T-helper 2 cell treated with Interferon-gamma antibody and Interleukin-4, amounts not matched to agents 5 μg/mL and 100 μg/mL, for 36 hours (primary cell): ENCODE data around the gene ADCK2.
"Not testable (repeated sequence)": the region's sequence is repeated elsewhere in the genome, so short reads cannot be mapped to it uniquely, and the experiment has no call there.

Experiments used
- DNase-seq: peaks from one replicate; pipeline ENCODE4 v3.0.0; 2021; ENCODE audit warnings: low spot score
- H3K27ac Mint-ChIP-seq: one replicate; pipeline ENCODE4 v1.8.0; 2021; ENCODE audit warnings: mild to moderate bottlenecking, mixed read lengths
- H3K27me3 Mint-ChIP-seq: one replicate; pipeline ENCODE4 v1.8.0; 2021; ENCODE audit warnings: low read depth, mixed read lengths
- H3K36me3 Mint-ChIP-seq: one replicate; pipeline ENCODE4 v1.8.0; 2021; ENCODE audit warnings: low read depth, mixed read lengths
- H3K4me1 Mint-ChIP-seq: one replicate; pipeline ENCODE4 v1.8.0; 2021; ENCODE audit warnings: low read depth, mixed read lengths
- H3K4me3 Mint-ChIP-seq: one replicate; pipeline ENCODE4 v1.8.0; 2022; ENCODE audit warnings: mild to moderate bottlenecking, moderate library complexity, mixed read lengths
- H3K9me3 Mint-ChIP-seq: one replicate; pipeline ENCODE4 v1.8.0; 2021; ENCODE audit warnings: mixed read lengths

Gene ADCK2, protein sequence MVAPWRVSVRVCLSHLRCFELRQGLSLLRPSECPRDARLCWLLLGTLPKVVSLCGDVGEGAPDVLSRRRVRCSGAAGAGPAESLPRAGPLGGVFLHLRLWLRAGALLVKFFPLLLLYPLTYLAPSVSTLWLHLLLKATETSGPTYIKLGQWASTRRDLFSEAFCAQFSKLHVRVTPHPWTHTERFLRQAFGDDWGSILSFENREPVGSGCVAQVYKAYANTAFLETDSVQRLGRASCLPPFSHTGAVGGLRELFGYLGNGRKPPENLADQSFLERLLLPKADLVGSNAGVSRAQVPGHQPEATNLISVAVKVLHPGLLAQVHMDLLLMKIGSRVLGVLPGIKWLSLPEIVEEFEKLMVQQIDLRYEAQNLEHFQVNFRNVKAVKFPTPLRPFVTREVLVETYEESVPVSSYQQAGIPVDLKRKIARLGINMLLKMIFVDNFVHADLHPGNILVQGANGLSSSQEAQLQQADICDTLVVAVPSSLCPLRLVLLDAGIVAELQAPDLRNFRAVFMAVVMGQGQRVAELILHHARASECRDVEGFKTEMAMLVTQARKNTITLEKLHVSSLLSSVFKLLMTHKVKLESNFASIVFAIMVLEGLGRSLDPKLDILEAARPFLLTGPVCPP

GRCh38 chr7:140672382-140673062 lies at the start of gene ADCK2:
ADCK2 (plus strand) TSS chr7:140672945; CDS start chr7:140673331, 386 bp downstream.
- Mint-ChIP-seq H3K9me3 (no peaks in the 10 kb centered on the region), H3K36me3 (peaks cover 12% of the 10 kb centered on the region), H3K4me1 (peaks cover 29% of the 10 kb centered on the region), H3K27ac (peak within 1 kb of the TSS; percentile 91), H3K4me3 (peak within 1 kb of the TSS; percentile 88), H3K27me3 (peaks cover 5% of the 10 kb centered on the region)
- DNase-seq = peak; percentile 55

GRCh38 chr7:140623980-140624379 lies 48.8 kb upstream of the ADCK2 start:
- Mint-ChIP-seq H3K9me3 (no peaks in the 10 kb centered on the region), H3K27ac (no peak overlapping the region), H3K4me3 (no peak overlapping the region), H3K27me3 (peaks cover 13% of the 10 kb centered on the region), H3K4me1 (no peaks in the 10 kb centered on the region), H3K36me3 (no peaks in the 10 kb centered on the region)
- no peak for DNase-seq

DNA sequence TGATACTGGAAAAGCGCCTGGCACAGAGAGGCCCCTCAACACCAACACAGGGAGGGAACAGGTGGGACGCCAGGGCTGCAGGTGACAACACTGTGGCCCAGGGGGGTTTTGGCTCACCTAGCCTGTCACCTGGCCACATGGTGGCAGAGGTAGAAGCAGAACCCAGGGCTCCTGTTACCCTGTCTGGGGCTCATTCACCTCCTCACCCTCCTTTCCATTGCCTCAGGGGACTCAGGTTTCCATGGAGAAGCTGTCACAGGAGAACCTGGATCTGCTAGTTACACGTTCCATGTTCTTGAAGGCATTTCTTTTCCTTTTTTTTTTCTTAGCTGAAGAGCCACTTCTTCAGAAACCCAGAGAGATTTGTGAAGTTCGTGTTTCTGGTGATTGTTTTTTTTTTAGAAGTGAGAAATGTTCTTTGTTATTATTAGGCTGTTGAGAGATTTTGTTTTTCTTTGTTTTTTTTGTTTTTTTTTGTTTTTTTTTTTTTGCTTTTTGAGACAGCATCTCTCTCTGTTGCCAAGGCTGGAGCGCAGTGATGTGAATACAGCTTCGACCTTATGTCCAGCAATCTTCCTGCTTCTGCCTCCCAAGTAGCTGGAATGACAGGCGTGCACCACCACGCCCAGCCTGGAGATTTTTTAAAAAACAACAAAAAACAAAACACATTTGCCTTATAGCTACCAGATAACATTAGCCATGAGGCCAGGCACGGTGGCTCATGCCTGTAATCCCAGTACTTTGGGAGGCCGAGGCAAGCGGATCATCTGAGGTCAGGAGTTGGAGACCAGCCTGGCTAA lies 48.2 kb upstream of the ADCK2 start:
- DNase-seq = no peak
- Mint-ChIP-seq H3K27ac (no peak overlapping the region), H3K4me1 (no peaks in the 10 kb centered on the region), H3K36me3 (no peaks in the 10 kb centered on the region), H3K27me3 (peaks cover 17% of the 10 kb centered on the region), H3K4me3 (no peak overlapping the region), H3K9me3 (no peaks in the 10 kb centered on the region)

DNA sequence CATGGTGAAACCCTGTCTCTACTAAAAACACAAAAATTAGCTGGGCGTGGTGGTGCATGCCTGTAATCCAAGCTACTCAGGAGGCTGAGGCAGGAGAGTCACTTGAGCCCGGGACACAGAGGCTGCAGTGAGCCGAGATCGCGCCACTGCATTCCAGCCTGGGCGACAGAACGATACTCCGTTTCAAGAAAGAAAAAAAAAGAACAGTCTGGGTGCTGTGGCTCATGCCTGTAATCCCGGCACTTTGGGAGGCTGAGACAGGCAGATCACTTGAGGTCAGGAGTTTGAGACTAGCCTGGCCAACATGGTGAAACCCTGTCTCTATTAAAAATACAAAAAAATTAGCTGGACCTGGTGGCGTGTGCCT lies 47.6 kb upstream of the ADCK2 start:
- peaks cover 17% of the 10 kb centered on the region for H3K27me3 Mint-ChIP-seq
- not testable (repeated sequence) for DNase-seq, H3K27ac Mint-ChIP-seq

GRCh38 chr7:140625908-140626868 lies 46.6 kb upstream of the ADCK2 start:
- Mint-ChIP-seq H3K4me3 (no peak overlapping the region), H3K27me3 (peaks cover 23% of the 10 kb centered on the region), H3K9me3 (no peaks in the 10 kb centered on the region), H3K4me1 (no peaks in the 10 kb centered on the region), H3K27ac (no peak overlapping the region), H3K36me3 (no peaks in the 10 kb centered on the region)
- DNase-seq = no peak

More for the DNA sequence above, 47.6 kb upstream of the ADCK2 start:
- not testable (repeated sequence) for H3K36me3 Mint-ChIP-seq, H3K4me3 Mint-ChIP-seq, H3K9me3 Mint-ChIP-seq, H3K4me1 Mint-ChIP-seq

DNA sequence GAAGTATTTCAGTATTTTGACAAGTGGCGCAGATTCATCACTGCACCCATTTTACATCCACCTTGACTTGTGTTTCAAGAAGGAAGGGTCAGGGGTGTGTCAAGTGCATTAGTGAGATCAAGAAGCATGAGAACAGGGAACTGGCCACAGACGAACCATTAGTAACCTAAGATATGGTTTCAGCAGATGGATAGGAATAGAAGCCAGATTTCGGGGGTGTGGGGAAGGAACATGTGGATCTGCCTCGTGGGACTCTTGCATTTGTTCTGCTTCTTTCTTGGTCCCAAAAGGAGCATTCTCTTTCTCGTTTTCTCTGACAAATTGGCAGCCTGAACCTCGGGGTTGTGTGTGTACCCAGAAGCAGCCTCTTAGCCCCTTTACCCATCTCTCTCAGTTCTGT lies 41.7 kb upstream of the ADCK2 start:
- no peaks in the 10 kb centered on the region for H3K36me3 Mint-ChIP-seq
- H3K9me3 Mint-ChIP-seq = no peaks in the 10 kb centered on the region
- DNase-seq = no peak
- peaks cover 16% of the 10 kb centered on the region for H3K27me3 Mint-ChIP-seq
- H3K27ac Mint-ChIP-seq = no peak overlapping the region
- no peak overlapping the region for H3K4me3 Mint-ChIP-seq
- no peaks in the 10 kb centered on the region for H3K4me1 Mint-ChIP-seq

DNA sequence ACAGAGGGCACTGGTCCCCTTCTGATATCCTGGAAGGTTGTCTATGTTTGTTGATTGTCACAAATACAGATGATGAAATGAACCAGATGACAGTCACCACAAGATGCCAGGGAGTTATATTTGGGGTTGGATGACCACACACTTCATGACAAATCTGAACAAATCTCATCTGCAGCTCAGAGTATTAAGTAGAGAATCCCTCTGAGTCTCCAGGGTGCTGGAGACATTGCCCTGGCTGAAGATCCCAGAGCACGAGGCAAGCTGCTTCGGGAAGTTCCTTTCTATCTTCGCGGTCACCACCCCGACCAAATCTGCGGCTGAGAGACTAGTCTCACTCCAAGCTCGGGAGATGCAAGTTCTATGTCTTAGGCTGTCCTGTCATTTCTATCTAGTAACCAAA lies 41.1 kb upstream of the ADCK2 start:
- Mint-ChIP-seq H3K27me3 (peaks cover 22% of the 10 kb centered on the region), H3K4me3 (no peak overlapping the region), H3K36me3 (no peaks in the 10 kb centered on the region), H3K4me1 (no peaks in the 10 kb centered on the region), H3K27ac (no peak overlapping the region), H3K9me3 (no peaks in the 10 kb centered on the region)
- DNase-seq = no peak

GRCh38 chr7:140635345-140635744 lies 37.4 kb upstream of the ADCK2 start:
- peaks cover 51% of the 10 kb centered on the region for H3K27me3 Mint-ChIP-seq
- H3K4me3 Mint-ChIP-seq = no peak overlapping the region
- peaks cover 5% of the 10 kb centered on the region for H3K4me1 Mint-ChIP-seq
- no peak for DNase-seq
- no peak overlapping the region for H3K27ac Mint-ChIP-seq
- no peaks in the 10 kb centered on the region for H3K9me3 Mint-ChIP-seq
- H3K36me3 Mint-ChIP-seq = peaks cover 1% of the 10 kb centered on the region

GRCh38 chr7:140635816-140636215 lies 36.9 kb upstream of the ADCK2 start:
- Mint-ChIP-seq H3K27me3 (peaks cover 48% of the 10 kb centered on the region), H3K4me3 (no peak overlapping the region), H3K27ac (no peak overlapping the region), H3K9me3 (no peaks in the 10 kb centered on the region), H3K4me1 (peaks cover 5% of the 10 kb centered on the region), H3K36me3 (peaks cover 1% of the 10 kb centered on the region)
- DNase-seq = no peak

GRCh38 chr7:140637400-140637799 lies 35.3 kb upstream of the ADCK2 start:
- Mint-ChIP-seq H3K4me1 (peaks cover 7% of the 10 kb centered on the region), H3K27me3 (peaks cover 57% of the 10 kb centered on the region), H3K36me3 (peaks cover 1% of the 10 kb centered on the region), H3K9me3 (no peaks in the 10 kb centered on the region), H3K27ac (no peak overlapping the region), H3K4me3 (no peak overlapping the region)
- DNase-seq = no peak

DNA sequence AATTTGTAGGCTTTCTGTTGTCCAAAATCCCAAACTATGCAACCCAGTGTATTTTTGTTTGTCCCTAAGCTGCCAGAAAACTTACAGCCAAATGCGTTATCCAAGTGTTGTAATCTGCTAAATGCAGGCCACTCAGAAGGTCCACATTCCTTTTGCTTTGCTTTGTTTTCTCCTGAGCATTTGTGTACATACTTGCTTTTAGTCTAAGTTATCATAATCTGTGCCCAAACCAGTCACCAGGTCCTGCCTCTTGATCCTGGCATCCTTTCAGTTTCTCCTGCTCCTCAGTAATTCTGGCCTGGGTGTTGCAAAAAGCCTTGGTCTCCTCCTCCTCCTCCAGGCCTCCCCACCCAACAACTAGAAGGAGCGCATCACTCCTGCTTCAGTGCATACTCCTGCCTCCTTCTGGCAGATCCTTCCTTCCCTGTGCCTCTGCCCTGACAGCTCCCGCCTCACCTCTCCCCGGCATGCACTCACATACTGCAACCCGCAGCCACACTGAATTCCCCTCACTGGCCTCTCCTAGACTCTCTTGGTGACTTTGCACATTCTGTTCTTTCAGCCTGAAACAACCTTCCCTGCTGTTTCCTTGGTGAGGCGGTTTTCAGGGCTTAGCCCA lies 34.5 kb upstream of the ADCK2 start:
- H3K9me3 Mint-ChIP-seq = no peaks in the 10 kb centered on the region
- H3K4me1 Mint-ChIP-seq = peaks cover 7% of the 10 kb centered on the region
- H3K4me3 Mint-ChIP-seq = no peak overlapping the region
- no peak for DNase-seq
- H3K36me3 Mint-ChIP-seq = peaks cover 1% of the 10 kb centered on the region
- H3K27ac Mint-ChIP-seq = no peak overlapping the region
- H3K27me3 Mint-ChIP-seq = peaks cover 62% of the 10 kb centered on the region

- H3K9me3 Mint-ChIP-seq = no peaks in the 10 kb centered on the region
- H3K27me3 Mint-ChIP-seq = peaks cover 70% of the 10 kb centered on the region
- peaks cover 7% of the 10 kb centered on the region for H3K4me1 Mint-ChIP-seq
- H3K36me3 Mint-ChIP-seq = peaks cover 1% of the 10 kb centered on the region
- H3K27ac Mint-ChIP-seq = no peak overlapping the region
- no peak for DNase-seq
- H3K4me3 Mint-ChIP-seq = peak overlapping the region; percentile 80
Measured at GRCh38 chr7:140639366-140640053, 33.2 kb upstream of the ADCK2 start.
